Cardiac muscle cell (in vitro differentiated cells and primary cell): Measurements from ENCODE around the gene SKP1. TPM values are rescaled to one million over a fixed set of nuclear protein-coding genes. Genes with fewer than 3 reads are reported as not detected.

Source experiments
- DNase-seq, 2 donors: peaks; one replicate each; pipeline versions ENCODE4 v3.0.0 to v3.0.0-alpha.2; 2010 to 2017; ENCODE audit warnings: low read depth in 1 of 2, low spot score in 1 of 2
- H3K27ac ChIP-seq: fragments of 200-600 bp; sonication (generic); 2 replicates; pipeline ENCODE4 v1.5.1; 2016
- H3K27me3 ChIP-seq: fragments of 200-600 bp; sonication (generic); 2 replicates; pipeline ENCODE4 v1.6.0; 2016; ENCODE audit warnings: control low read depth
- H3K36me3 ChIP-seq: fragments of 200-600 bp; sonication (generic); 2 replicates; pipeline ENCODE4 v1.5.1; 2016; ENCODE audit warnings: control low read depth
- H3K4me1 ChIP-seq: fragments of 200-600 bp; sonication (generic); 2 replicates; pipeline ENCODE4 v1.8.1; 2017; ENCODE audit warnings: low read depth, mild to moderate bottlenecking, mixed run types
- H3K4me3 ChIP-seq: fragments of 200-600 bp; sonication (generic); 2 replicates; pipeline ENCODE4 v1.5.1; 2016; ENCODE audit warnings: mild to moderate bottlenecking
- H3K9me3 ChIP-seq: fragments of 200-600 bp; sonication (generic); 2 replicates; pipeline ENCODE4 v1.5.1; 2017; ENCODE audit warnings: low read depth, mild to moderate bottlenecking, control low read depth
- CTCF ChIP-seq: IDR thresholded peaks from 2 replicates; pipeline ENCODE4 v1.5.1; 2012; ENCODE audit warnings: low read depth, mild to moderate bottlenecking, low read length
- polyA plus RNA-seq: library from polyadenylated mRNA; unstranded; fragments of >200 nt; fragmentation: Nextera tagmentation; extraction: Ambion mirVana; gene quantifications from 2 replicates; pipeline ENCODE4 v1.2.1, GENCODE V29; 2016
- total RNA-seq: library from RNA; depleted of rRNA; stranded (reverse); fragments of >200 nt; gene quantifications from 2 replicates; pipeline ENCODE4 v1.2.3, GENCODE V29; 2016

SKP1 gene
- total and polyA plus RNA-seq, 2 experiments from 2014 or later: 301 to 1,444 TPM

GRCh38 chr5:134103998-134104654 is 72.6 kb downstream of the SKP1 start:
- no peak for DNase-seq
- no peak for TF ChIP-seq CTCF
- H3K4me3 ChIP-seq: no peak overlapping the region
- H3K9me3 ChIP-seq: no peaks in the 10 kb centered on the region
- no peak overlapping the region for H3K27ac ChIP-seq
- no peaks in the 10 kb centered on the region for H3K27me3 ChIP-seq
- H3K4me1 ChIP-seq: no peaks in the 10 kb centered on the region
- H3K36me3 ChIP-seq: no peaks in the 10 kb centered on the region

DNA sequence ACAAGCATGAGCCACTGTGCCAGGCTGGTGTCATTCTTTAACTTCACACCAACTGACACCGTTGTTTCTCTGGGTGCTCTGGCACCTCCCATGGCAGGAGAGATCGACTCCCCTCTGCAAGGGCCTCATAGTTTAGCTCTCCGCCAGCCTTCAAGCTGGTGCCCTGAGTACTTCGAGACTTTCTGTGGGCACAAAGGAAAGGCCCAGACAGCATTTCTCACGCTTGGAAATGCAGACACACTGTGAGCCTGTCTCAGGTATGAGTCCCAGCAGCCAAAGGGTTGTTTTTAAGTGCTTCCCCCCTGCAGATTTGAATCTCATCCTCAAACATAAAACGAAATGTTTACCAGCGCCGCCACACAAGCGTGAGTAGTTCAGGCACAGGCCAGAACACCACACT is 73.4 kb downstream of the SKP1 start:
- Histone ChIP-seq H3K4me1 (no peaks in the 10 kb centered on the region), H3K4me3 (no peak overlapping the region), H3K27ac (no peak overlapping the region), H3K27me3 (no peaks in the 10 kb centered on the region), H3K36me3 (no peaks in the 10 kb centered on the region), H3K9me3 (no peaks in the 10 kb centered on the region)
- no peak for DNase-seq
- TF ChIP-seq CTCF: no peak

GRCh38 chr5:134101686-134102439 is 74.9 kb downstream of the SKP1 start:
- DNase-seq: peak; percentile 42 to 65
- Histone ChIP-seq H3K36me3 (no peaks in the 10 kb centered on the region), H3K27me3 (no peaks in the 10 kb centered on the region), H3K4me3 (no peak overlapping the region), H3K27ac (no peak overlapping the region), H3K9me3 (no peaks in the 10 kb centered on the region), H3K4me1 (no peaks in the 10 kb centered on the region)
- peak; percentile 88 for TF ChIP-seq CTCF

DNA sequence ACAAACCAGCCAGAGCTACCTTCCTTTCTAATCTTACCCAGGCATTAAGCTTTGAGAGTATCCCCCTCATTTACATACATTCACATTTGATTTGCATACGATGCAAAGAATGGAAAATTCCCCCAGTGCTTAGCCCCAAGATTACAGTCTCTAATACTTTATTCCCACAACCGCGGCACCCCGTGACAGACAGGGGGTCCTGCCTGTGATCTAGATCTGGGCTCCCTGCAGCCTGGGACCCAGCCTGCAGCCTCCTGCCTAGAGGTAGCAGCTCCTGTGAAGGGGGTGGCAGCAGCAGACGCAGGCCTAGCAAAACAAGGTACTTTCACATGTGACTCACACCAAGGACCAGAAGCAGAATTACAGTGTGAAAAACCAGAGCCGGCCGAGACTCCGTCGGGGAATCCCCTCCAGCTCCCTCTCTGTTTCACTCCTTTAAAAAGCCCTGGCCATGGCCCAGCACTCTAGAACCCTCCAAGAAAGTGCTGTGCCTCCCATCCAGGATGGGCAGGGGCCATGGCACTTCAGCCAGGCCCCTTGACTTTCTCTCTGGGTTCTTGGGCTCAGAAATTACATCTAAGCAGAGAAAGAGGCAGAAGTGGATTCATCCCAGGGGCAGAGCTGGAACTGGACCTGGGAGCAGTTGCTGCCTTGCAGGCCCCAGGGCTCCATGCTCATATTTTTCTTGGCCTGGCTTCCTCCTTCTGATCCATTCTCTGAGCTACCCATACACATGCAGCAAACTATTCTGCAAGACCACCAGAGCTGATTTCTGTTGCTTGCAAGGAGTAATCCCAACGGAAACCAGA is 76.3 kb downstream of the SKP1 start:
- DNase-seq: peak in 1 of 2 donors; percentile 73
- no peak overlapping the region for H3K27ac ChIP-seq
- H3K4me3 ChIP-seq: no peak overlapping the region

More for the DNA sequence above, 76.3 kb downstream of the SKP1 start:
- Histone ChIP-seq H3K27me3 (no peaks in the 10 kb centered on the region), H3K9me3 (no peaks in the 10 kb centered on the region), H3K4me1 (no peaks in the 10 kb centered on the region), H3K36me3 (no peaks in the 10 kb centered on the region)
- TF ChIP-seq CTCF: no peak
